ENCODE measurements around the gene SENP2. TPM values are rescaled to one million over a fixed set of nuclear protein-coding genes. Genes with fewer than 3 reads are reported as not detected.
"Not testable (repeated sequence)": the region's sequence is repeated elsewhere in the genome, so short reads cannot be mapped to it uniquely, and the experiment has no call there.

The SENP2 gene
- total and polyA plus RNA-seq, 11 donors, result 7.7 to 42.4 (median 27.5) TPM

GRCh38 chr3:185659942-185660921, 74.1 kb downstream of the SENP2 start:
- intact Hi-C loops (cut with DNase I), result loop anchor here in 6 of 10 donors (1.0 to 10.0 kb wide), 5 partner anchors 102 to 112 kb away; no protein-coding TSS in a partner anchor
- peaks cover 0 to 32% (median 5%) of the 10 kb centered on the region in 12 donors for H3K4me1 ChIP-seq
- no peaks in the 10 kb centered on the region for H3K27me3 ChIP-seq
- no peaks in the 10 kb centered on the region for H3K36me3 ChIP-seq
- H3K27ac ChIP-seq, result no peak overlapping the region
- TF ChIP-seq POLR2A (IDR thresholded peaks at IDR 0.05), result no peak
- TF ChIP-seq CTCF (IDR thresholded peaks at IDR 0.05), result peak; percentile 88 to 98 (median 96)
- ATAC-seq, result peak; percentile 39 to 74 (median 56)
- peak; percentile 58 to 74 (median 71) for DNase-seq
- peak overlapping the region in 1 of 12 donors; percentile 25 for H3K4me3 ChIP-seq
- no peaks in the 10 kb centered on the region for H3K9me3 ChIP-seq
- WGBS, 4 donors, result 29 to 48% (median 43%) methylated on average over 13 to 18 of the region's 18 CpGs

- 91 to 96% (median 93%) methylated on average over 10 of the region's 10 CpGs for whole genome bisulfite sequencing, 4 donors
- not testable (repeated sequence) for DNase-seq, H3K4me3 ChIP-seq, H3K27me3 ChIP-seq, ATAC-seq, H3K9me3 ChIP-seq, H3K36me3 ChIP-seq, H3K27ac ChIP-seq
- H3K4me1 ChIP-seq, result peaks cover 0 to 26% (median 4%) of the 10 kb centered on the region in 12 donors
- intact Hi-C loops (cut with DNase I), result loop anchor here in 5 of 10 donors (5.0 to 10.0 kb wide), 4 partner anchors 101 to 111 kb away; no protein-coding TSS in a partner anchor
These were observed 75.2 kb downstream of the SENP2 start for GRCh38 chr3:185661296-185661695.

GRCh38 chr3:185661772-185662171, 75.7 kb downstream of the SENP2 start:
- H3K27ac ChIP-seq, result no peak overlapping the region
- no peaks in the 10 kb centered on the region for H3K9me3 ChIP-seq
- WGBS, 4 donors, result 91 to 93% (median 91%) methylated on average over 4 of the region's 4 CpGs
- peaks cover 0 to 24% (median 4%) of the 10 kb centered on the region in 12 donors for H3K4me1 ChIP-seq
- ATAC-seq, result no peak
- no peak for DNase-seq
- H3K4me3 ChIP-seq, result no peak overlapping the region
- no peaks in the 10 kb centered on the region for H3K27me3 ChIP-seq
- TF ChIP-seq POLR2A (IDR thresholded peaks at IDR 0.05) (no peak), CTCF (IDR thresholded peaks at IDR 0.05) (no peak)
- intact Hi-C loops (cut with DNase I), result loop anchor here in 5 of 10 donors (5.0 to 10.0 kb wide), 4 partner anchors 101 to 111 kb away; no protein-coding TSS in a partner anchor
- H3K36me3 ChIP-seq, result no peaks in the 10 kb centered on the region

GRCh38 chr3:185663929-185664328, 77.8 kb downstream of the SENP2 start:
- Histone ChIP-seq H3K36me3 (no peaks in the 10 kb centered on the region), H3K9me3 (no peaks in the 10 kb centered on the region), H3K27me3 (no peaks in the 10 kb centered on the region), H3K4me1 (peaks cover 0 to 17% (median 2%) of the 10 kb centered on the region in 12 donors), H3K4me3 (no peak overlapping the region), H3K27ac (no peak overlapping the region)
- no peak for DNase-seq
- TF ChIP-seq CTCF (IDR thresholded peaks at IDR 0.05) (no peak), POLR2A (IDR thresholded peaks at IDR 0.05) (no peak)
- intact Hi-C loops (cut with DNase I), result loop anchor here in 5 of 10 donors (5.0 to 10.0 kb wide), 4 partner anchors 98 to 108 kb away; no protein-coding TSS in a partner anchor
- 96 to 100% (median 98%) methylated on average over 5 of the region's 5 CpGs for WGBS, 4 donors
- no peak for ATAC-seq
